Hematopoietic multipotent progenitor cell (in vitro differentiated cells): Measurements from ENCODE around the gene LRRC45. TPM values are rescaled to one million over a fixed set of nuclear protein-coding genes. Genes with fewer than 3 reads are reported as not detected.
"Not testable (repeated sequence)": the region's sequence is repeated elsewhere in the genome, so short reads cannot be mapped to it uniquely, and the experiment has no call there.

Source experiments
- DNase-seq, 3 donors: peaks; one replicate each; pipeline ENCODE4 v3.0.0-alpha.2; 2011 to 2015; ENCODE audit warnings: low read depth in 2 of 3, low spot score in 2 of 3
- total RNA-seq: library from RNA; depleted of rRNA; stranded (reverse); fragments of >200 nt; gene quantifications from one replicate; pipeline ENCODE4 v1.2.3, GENCODE V29; 2012

Gene LRRC45
- total RNA-seq, result 16.4 TPM

DNA sequence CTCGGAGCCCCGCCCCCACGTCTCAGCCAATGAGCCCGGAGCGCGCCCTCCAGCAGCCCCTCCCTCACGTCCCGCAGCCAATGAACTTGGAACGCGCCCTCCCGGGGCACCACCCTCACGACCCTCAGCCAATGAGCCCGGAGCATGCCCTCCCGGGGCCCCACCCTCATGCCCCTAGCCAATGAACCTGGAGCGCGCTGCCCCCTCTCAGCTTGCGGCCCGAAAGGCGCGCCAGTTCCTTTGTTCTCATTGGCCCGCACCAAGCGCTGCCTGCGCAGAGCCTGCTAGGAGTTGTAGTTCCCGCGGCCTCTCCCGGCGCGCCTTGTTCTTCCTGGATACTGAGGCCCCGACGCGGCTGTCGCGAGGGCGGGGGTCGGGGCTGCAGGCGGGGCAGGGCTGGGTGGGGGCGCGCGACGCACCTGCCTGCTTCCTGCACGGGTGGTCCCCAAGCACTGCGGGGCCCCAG lies at the start of gene LRRC45:
LRRC45 (plus strand) TSS at position 325 of the 466 bp plus-strand sequence. CDS start 339 bp downstream, outside the sequence.
- peak; percentile 93 to 100 (median 99) for DNase-seq

DNA sequence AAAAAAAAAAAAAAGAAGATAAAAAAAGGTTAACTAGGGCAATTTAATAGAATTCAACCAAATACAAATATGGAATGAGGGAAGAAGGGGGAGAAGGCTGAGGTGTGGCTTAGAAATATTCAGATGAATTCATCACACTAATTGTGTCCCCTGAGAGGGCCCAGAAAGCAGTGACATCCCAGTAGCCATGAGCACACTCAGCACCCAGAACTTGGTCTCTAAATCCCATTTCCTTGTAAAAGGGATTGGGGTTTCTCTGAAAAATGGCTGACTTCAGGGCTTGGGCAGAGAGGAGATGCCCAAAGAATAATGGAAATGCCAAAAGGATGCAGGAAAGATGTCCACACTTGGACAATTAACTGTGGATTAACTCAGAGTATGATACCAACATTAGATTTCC lies 49.7 kb upstream of the LRRC45 start:
- no peak for DNase-seq

- DNase-seq, result no peak
These were observed 46.5 kb upstream of the LRRC45 start for GRCh38 chr17:81976332-81977210.

GRCh38 chr17:81977211-81977808 lies 45.8 kb upstream of the LRRC45 start, which contains the start of gene ASPSCR1:
ASPSCR1 (plus strand) TSS chr17:81977629; CDS start chr17:81977647, 18 bp downstream.
- peak; percentile 88 to 89 (median 89) for DNase-seq

GRCh38 chr17:81978524-81979298 lies 44.4 kb upstream of the LRRC45 start:
- no peak for DNase-seq

DNA sequence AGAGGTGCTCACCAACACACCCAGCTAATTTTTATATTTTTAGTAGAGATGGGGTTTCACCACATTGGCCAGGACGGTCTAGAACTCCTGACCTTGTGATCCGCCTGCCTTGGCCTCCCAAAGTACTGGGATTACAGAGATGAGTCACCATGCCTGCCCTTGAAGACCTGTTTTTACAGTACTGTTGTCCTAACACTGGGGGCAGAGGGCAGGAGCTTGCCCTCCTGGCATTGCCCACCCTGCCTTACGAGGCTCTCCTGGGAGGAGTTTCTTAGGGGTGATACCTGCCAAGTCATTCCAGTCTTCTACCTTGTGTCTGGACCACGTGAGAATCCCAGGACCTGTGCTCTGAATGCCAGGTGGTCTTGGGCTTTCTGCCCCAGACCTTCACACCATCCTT lies 43.0 kb upstream of the LRRC45 start:
- DNase-seq, result no peak

- DNase-seq, result peak in 2 of 3 donors; percentile 61 to 64
These were observed 42.3 kb upstream of the LRRC45 start for GRCh38 chr17:81980707-81981343.

- not testable (repeated sequence) for DNase-seq
These were observed 41.6 kb upstream of the LRRC45 start for GRCh38 chr17:81981511-81981910.

- no peak for DNase-seq
These were observed 40.0 kb upstream of the LRRC45 start for GRCh38 chr17:81983011-81983638.

DNA sequence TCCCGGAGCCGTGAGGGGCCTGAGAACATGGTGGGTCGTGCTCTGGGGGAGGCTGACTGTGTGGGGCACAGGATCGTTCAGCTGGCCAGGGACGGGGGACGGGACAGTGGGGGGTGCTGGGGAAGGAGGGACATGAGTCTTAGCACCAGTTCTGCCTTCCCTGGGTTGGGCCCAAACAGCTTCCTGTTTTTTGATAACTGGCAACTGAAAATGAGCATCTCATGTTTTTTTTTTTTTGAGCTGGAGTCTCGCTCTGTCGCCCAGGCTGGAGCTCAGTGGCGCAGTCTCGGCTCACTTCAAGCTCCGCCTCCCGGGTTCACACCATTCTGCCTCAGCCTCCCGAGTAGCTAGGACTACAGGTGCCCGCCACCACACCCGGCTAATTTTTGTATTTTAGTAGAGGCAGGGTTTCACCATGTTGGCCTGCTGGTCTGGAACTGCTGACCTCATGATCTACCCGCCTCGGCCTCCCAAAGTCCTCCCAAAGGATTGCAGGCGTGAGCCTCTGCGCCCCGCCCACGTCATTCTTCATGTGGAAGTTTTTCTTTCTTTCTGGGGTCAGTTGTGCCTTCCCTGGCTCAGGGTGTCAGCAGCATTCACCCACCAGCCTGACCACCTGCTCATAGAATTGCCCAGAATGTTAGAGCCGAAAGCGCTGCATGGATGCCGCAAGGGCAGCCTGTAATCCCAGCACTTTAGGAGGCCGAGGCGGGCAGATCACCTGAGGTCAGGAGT lies 39.3 kb upstream of the LRRC45 start:
- DNase-seq, result peak in 1 of 3 donors; percentile 36

DNA sequence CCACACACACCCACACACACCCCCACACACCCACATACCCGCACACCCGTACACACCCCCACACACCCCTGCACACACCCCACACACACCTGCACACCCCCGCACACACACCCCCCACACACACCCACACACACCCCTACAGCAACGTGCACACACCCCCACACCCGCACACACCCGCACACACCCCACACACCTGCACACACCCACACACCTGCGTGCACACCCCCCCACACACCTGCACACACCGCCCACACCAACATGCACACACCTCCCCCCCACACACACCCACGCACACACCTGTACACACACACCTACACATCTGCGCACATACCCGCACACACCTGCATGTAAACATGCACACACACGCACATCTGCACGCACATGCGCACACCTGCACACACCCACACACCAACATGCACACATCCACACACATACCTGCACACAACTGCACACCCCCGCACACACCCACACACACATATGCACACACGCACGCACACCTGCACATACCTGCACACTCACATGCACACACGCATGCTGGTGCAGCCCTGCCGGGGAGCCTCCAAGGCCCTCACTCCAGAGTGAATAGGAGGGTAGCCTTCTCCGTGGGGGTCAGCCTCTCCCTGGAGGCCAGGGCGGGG lies 38.2 kb upstream of the LRRC45 start:
- no peak for DNase-seq

GRCh38 chr17:81986606-81987005 lies 36.5 kb upstream of the LRRC45 start:
- no peak for DNase-seq

DNA sequence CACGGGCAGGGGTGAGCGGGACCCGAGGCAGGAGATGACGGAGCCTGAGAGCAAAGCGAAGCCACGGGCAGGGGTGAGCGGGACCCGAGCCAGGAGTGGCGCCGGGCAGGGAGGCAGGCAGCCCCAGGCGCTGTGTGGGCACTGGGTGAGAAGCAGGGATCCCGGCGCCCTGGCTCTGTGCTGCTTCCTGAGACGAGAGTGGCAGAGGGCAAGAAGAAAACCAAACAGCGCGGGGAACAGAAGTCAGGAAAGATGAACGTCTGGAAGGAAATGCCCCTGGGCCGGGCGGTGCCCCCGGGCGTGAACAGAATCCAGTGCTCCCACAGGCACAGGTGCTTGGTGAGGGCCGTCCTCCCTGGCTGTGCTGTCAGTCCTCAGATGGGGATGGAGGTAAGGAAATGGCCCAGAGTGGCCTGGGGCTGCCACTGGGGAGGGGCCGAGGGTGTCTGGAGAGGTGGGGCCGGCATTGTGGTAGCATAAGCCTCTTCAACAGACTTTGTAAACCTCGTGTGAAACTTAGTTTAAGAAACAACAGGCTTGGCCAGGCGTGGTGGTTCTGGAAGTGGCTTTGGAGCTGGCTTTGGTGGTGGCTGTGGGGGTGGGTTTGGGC lies 35.8 kb upstream of the LRRC45 start:
- no peak for DNase-seq

- no peak for DNase-seq
These were observed 32.0 kb upstream of the LRRC45 start for GRCh38 chr17:81990836-81991683.

- no peak for DNase-seq
These were observed 31.3 kb upstream of the LRRC45 start for GRCh38 chr17:81991684-81992305.

DNA sequence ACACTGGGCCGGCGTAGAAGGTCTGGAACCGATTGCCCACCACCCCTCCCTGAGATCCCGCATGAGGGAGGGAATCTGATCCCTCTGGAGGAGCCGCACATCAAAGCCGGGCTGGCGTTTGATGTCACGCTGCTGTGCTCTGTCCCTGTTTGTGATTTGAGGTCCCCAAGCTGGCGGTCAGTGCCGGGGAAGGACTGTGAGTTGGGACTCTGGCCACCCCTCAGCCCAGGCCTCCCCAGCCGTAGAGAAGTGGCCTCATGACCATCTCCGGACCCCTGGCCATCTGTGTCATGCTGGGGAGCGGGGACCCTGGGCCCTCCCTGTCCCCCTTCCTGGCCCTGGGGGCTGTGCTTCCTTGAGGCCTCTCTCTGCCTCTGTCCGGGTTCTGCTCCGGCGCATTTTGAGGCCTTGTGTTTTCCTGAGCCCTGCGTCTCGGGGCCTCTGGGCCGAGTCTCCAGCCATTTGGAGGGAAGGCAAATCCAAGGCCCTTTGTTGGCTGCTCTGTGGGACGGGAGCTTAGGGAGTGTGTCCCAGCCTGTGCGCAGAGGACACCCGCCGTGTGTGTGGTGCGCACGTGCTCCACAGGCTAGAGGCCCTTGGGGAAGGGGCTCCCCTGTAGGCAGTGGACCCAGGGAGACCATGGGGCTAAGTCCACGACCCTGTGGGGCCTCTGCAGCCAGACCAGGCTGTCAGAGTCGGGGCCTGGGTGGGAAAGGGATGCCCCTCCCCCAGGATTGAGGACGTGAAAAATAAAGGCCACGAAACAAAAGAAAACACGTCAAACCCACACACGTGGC lies 30.6 kb upstream of the LRRC45 start:
- no peak for DNase-seq
